GM23338 (cell line): ENCODE measurements around the gene GOSR2. TPM values are rescaled to one million over a fixed set of nuclear protein-coding genes. Genes with fewer than 3 reads are reported as not detected.

ENCODE experiments used
- ATAC-seq: fragments of 200-7000 bp; cut with Tn5 transposase; 3 replicates; pipeline ENCODE4 v1.9.1; 2020
- DNase-seq: peaks from one replicate; pipeline ENCODE4 v3.0.0-alpha.2; 2015; ENCODE audit warnings: low spot score
- H2AFZ ChIP-seq: fragments of 200-600 bp; sonication (generic); 2 replicates; pipeline ENCODE4 v1.8.0; 2016; ENCODE audit warnings: antibody characterized with exemption, mild to moderate bottlenecking, moderate library complexity
- H3F3A ChIP-seq: fragments of 200-600 bp; sonication (generic); replicated peaks from 2 replicates; pipeline ENCODE4 v1.8.0; 2017; ENCODE audit warnings: antibody characterized with exemption, mixed run types, low read depth
- H3K27ac ChIP-seq: fragments of 200-600 bp; sonication (generic); 2 replicates; pipeline ENCODE4 v1.6.1; 2016; ENCODE audit warnings: low read depth
- H3K27me3 ChIP-seq: fragments of 200-600 bp; sonication (generic); 2 replicates; pipeline ENCODE4 v1.8.0; 2016; ENCODE audit warnings: mild to moderate bottlenecking, mixed run types, moderate library complexity; ENCODE audit not compliant: insufficient read depth
- H3K36me3 ChIP-seq: fragments of 200-600 bp; sonication (generic); 2 replicates; pipeline ENCODE4 v1.8.0; 2016; ENCODE audit warnings: mild to moderate bottlenecking; ENCODE audit not compliant: insufficient read depth
- H3K4me1 ChIP-seq: fragments of 200-600 bp; sonication (generic); 2 replicates; pipeline ENCODE4 v1.8.0; 2016; ENCODE audit warnings: mild to moderate bottlenecking, moderate library complexity; ENCODE audit not compliant: insufficient read depth
- H3K4me2 ChIP-seq: fragments of 200-600 bp; sonication (generic); 2 replicates; pipeline ENCODE4 v1.7.1; 2017; ENCODE audit warnings: mixed run types
- H3K4me3 ChIP-seq: fragments of 200-600 bp; sonication (generic); 2 replicates; pipeline ENCODE4 v1.6.1; 2016; ENCODE audit warnings: mixed run types
- H3K79me2 ChIP-seq: fragments of 200-600 bp; sonication (generic); replicated peaks from 2 replicates; pipeline ENCODE4 v1.8.0; 2017; ENCODE audit warnings: mild to moderate bottlenecking; ENCODE audit not compliant: insufficient read depth
- H3K9me2 ChIP-seq: fragments of 200-600 bp; sonication (generic); 2 replicates; pipeline ENCODE4 v1.8.0; 2017; ENCODE audit not compliant: insufficient read depth
- H4K20me1 ChIP-seq: fragments of 200-600 bp; sonication (generic); replicated peaks from 2 replicates; pipeline ENCODE4 v1.8.0; 2017; ENCODE audit warnings: mild to moderate bottlenecking; ENCODE audit not compliant: insufficient read depth
- H3K27ac Mint-ChIP-seq: 2 replicates; pipeline ENCODE4 v1.8.0; 2020; ENCODE audit warnings: inconsistent platforms, mild to moderate bottlenecking, moderate library complexity, mixed read lengths
- H3K27me3 Mint-ChIP-seq: 3 replicates; pipeline ENCODE4 v1.8.0; 2022; ENCODE audit warnings: low read depth, mild to moderate bottlenecking, moderate library complexity, mixed read lengths, inconsistent platforms; ENCODE audit not compliant: insufficient read depth, poor library complexity
- H3K36me3 Mint-ChIP-seq: 3 replicates; pipeline ENCODE4 v1.8.0; 2021; ENCODE audit warnings: low read depth, mild to moderate bottlenecking, inconsistent platforms, moderate library complexity, mixed read lengths
- H3K4me1 Mint-ChIP-seq: 3 replicates; pipeline ENCODE4 v1.8.0; 2020; ENCODE audit warnings: mild to moderate bottlenecking, inconsistent platforms, mixed read lengths
- H3K4me3 Mint-ChIP-seq: 3 replicates; pipeline ENCODE4 v1.8.0; 2021; ENCODE audit warnings: moderate library complexity, mild to moderate bottlenecking, inconsistent platforms, mixed read lengths
- H3K9me3 Mint-ChIP-seq: 3 replicates; pipeline ENCODE4 v1.8.0; 2020; ENCODE audit warnings: moderate library complexity, mild to moderate bottlenecking, inconsistent platforms, mixed read lengths
- CREB1 ChIP-seq: fragments of 250-450 bp; sonication (Bioruptor Pico); IDR thresholded peaks from 2 replicates; pipeline ENCODE4 v1.5.0; 2020; ENCODE audit warnings: low read depth, mild to moderate bottlenecking, moderate library complexity
- ETS1 ChIP-seq: IDR thresholded peaks from 2 replicates; pipeline ENCODE4 v1.6.1; 2016; ENCODE audit warnings: antibody characterized with exemption
- EZH2 ChIP-seq: fragments of 200-600 bp; sonication (generic); IDR thresholded peaks from one replicate; pipeline ENCODE4 v1.8.0; 2017; ENCODE audit warnings: antibody characterized with exemption, mild to moderate bottlenecking, low read depth; ENCODE audit not compliant: unreplicated experiment
- EZH2phosphoT487 ChIP-seq: fragments of 200-600 bp; sonication (generic); IDR thresholded peaks from one replicate; pipeline ENCODE4 v1.8.1; 2018; ENCODE audit warnings: antibody characterized with exemption; ENCODE audit not compliant: unreplicated experiment
- JUNB ChIP-seq: IDR thresholded peaks from one replicate; pipeline ENCODE4 v1.6.1; 2016; ENCODE audit warnings: antibody characterized with exemption; ENCODE audit not compliant: unreplicated experiment
- NANOG ChIP-seq: IDR thresholded peaks from 2 replicates; pipeline ENCODE4 v1.6.1; 2016; ENCODE audit warnings: antibody characterized with exemption, borderline replicate concordance
- POLR2AphosphoS5 ChIP-seq: IDR thresholded peaks from 2 replicates; pipeline ENCODE4 v1.6.1; 2016; ENCODE audit warnings: antibody characterized with exemption, low read depth
- STAT1 ChIP-seq: IDR thresholded peaks from one replicate; pipeline ENCODE4 v1.6.1; 2016; ENCODE audit warnings: antibody characterized with exemption; ENCODE audit not compliant: unreplicated experiment
- ZNF114 ChIP-seq: fragments of 250-450 bp; sonication (Bioruptor Pico); IDR thresholded peaks from 2 replicates; pipeline ENCODE4 v1.5.0; 2020; ENCODE audit warnings: mild to moderate bottlenecking, moderate library complexity
- ZNF331 ChIP-seq: fragments of 250-450 bp; sonication (Bioruptor Pico); IDR thresholded peaks from 2 replicates; pipeline ENCODE4 v1.5.0; 2020; ENCODE audit warnings: low read depth, mild to moderate bottlenecking, moderate library complexity
- polyA plus RNA-seq: library from polyadenylated mRNA; unstranded; fragments of >200 nt; fragmentation: Nextera tagmentation; extraction: Ambion mirVana; gene quantifications from 2 replicates; pipeline ENCODE4 v1.2.1, GENCODE V29; 2016
- total RNA-seq: library from RNA; depleted of rRNA; stranded (reverse); fragments of >200 nt; shearing (Covaris generic); gene quantifications from 2 replicates; pipeline ENCODE4 v1.2.3, GENCODE V29; 2014
- TF ChIP-seq, protein P1 (sequence below): IDR thresholded peaks from one replicate; pipeline ENCODE4 v1.6.1; 2018; ENCODE audit warnings: antibody characterized with exemption; ENCODE audit not compliant: unreplicated experiment
- TF ChIP-seq, protein P2 (sequence below): fragments of 250-450 bp; sonication (Bioruptor Pico); IDR thresholded peaks from 2 replicates; pipeline ENCODE4 v1.5.0; 2020; ENCODE audit warnings: mild to moderate bottlenecking, moderate library complexity
- TF ChIP-seq, protein P3 (sequence below), 2 experiments: fragments of 200-600 bp in 1 of 2; sonication (generic) in 1 of 2; conservative IDR thresholded peaks; 2 replicates each; pipeline versions ENCODE4 v1.5.1 to v1.6.1; 2016 to 2017; ENCODE audit warnings: antibody characterized with exemption in 2 of 2, low read depth in 2 of 2, mild to moderate bottlenecking in 2 of 2, moderate library complexity in 1 of 2

The GOSR2 gene
- total and polyA plus RNA-seq, 2 experiments from 2014 or later, result 33.2 to 36.2 TPM

GRCh38 chr17:46962374-46962790 lies 39.4 kb downstream of the GOSR2 start:
- H3K27ac ChIP-seq, result no peak overlapping the region
- H3K79me2 ChIP-seq, result no peaks in the 10 kb centered on the region
- TF ChIP-seq EZH2phosphoT487 (no peak), POLR2AphosphoS5 (no peak), ETS1 (no peak), NANOG (no peak), CREB1 (CRISPR knock-in tag) (no peak), JUNB (no peak), ZNF114 (CRISPR knock-in tag) (no peak), ZNF331 (CRISPR knock-in tag) (no peak), STAT1 (no peak), EZH2 (no peak)
- TF ChIP-seq, protein P1, sequence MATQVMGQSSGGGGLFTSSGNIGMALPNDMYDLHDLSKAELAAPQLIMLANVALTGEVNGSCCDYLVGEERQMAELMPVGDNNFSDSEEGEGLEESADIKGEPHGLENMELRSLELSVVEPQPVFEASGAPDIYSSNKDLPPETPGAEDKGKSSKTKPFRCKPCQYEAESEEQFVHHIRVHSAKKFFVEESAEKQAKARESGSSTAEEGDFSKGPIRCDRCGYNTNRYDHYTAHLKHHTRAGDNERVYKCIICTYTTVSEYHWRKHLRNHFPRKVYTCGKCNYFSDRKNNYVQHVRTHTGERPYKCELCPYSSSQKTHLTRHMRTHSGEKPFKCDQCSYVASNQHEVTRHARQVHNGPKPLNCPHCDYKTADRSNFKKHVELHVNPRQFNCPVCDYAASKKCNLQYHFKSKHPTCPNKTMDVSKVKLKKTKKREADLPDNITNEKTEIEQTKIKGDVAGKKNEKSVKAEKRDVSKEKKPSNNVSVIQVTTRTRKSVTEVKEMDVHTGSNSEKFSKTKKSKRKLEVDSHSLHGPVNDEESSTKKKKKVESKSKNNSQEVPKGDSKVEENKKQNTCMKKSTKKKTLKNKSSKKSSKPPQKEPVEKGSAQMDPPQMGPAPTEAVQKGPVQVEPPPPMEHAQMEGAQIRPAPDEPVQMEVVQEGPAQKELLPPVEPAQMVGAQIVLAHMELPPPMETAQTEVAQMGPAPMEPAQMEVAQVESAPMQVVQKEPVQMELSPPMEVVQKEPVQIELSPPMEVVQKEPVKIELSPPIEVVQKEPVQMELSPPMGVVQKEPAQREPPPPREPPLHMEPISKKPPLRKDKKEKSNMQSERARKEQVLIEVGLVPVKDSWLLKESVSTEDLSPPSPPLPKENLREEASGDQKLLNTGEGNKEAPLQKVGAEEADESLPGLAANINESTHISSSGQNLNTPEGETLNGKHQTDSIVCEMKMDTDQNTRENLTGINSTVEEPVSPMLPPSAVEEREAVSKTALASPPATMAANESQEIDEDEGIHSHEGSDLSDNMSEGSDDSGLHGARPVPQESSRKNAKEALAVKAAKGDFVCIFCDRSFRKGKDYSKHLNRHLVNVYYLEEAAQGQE, result no peak
- TF ChIP-seq, protein P2, sequence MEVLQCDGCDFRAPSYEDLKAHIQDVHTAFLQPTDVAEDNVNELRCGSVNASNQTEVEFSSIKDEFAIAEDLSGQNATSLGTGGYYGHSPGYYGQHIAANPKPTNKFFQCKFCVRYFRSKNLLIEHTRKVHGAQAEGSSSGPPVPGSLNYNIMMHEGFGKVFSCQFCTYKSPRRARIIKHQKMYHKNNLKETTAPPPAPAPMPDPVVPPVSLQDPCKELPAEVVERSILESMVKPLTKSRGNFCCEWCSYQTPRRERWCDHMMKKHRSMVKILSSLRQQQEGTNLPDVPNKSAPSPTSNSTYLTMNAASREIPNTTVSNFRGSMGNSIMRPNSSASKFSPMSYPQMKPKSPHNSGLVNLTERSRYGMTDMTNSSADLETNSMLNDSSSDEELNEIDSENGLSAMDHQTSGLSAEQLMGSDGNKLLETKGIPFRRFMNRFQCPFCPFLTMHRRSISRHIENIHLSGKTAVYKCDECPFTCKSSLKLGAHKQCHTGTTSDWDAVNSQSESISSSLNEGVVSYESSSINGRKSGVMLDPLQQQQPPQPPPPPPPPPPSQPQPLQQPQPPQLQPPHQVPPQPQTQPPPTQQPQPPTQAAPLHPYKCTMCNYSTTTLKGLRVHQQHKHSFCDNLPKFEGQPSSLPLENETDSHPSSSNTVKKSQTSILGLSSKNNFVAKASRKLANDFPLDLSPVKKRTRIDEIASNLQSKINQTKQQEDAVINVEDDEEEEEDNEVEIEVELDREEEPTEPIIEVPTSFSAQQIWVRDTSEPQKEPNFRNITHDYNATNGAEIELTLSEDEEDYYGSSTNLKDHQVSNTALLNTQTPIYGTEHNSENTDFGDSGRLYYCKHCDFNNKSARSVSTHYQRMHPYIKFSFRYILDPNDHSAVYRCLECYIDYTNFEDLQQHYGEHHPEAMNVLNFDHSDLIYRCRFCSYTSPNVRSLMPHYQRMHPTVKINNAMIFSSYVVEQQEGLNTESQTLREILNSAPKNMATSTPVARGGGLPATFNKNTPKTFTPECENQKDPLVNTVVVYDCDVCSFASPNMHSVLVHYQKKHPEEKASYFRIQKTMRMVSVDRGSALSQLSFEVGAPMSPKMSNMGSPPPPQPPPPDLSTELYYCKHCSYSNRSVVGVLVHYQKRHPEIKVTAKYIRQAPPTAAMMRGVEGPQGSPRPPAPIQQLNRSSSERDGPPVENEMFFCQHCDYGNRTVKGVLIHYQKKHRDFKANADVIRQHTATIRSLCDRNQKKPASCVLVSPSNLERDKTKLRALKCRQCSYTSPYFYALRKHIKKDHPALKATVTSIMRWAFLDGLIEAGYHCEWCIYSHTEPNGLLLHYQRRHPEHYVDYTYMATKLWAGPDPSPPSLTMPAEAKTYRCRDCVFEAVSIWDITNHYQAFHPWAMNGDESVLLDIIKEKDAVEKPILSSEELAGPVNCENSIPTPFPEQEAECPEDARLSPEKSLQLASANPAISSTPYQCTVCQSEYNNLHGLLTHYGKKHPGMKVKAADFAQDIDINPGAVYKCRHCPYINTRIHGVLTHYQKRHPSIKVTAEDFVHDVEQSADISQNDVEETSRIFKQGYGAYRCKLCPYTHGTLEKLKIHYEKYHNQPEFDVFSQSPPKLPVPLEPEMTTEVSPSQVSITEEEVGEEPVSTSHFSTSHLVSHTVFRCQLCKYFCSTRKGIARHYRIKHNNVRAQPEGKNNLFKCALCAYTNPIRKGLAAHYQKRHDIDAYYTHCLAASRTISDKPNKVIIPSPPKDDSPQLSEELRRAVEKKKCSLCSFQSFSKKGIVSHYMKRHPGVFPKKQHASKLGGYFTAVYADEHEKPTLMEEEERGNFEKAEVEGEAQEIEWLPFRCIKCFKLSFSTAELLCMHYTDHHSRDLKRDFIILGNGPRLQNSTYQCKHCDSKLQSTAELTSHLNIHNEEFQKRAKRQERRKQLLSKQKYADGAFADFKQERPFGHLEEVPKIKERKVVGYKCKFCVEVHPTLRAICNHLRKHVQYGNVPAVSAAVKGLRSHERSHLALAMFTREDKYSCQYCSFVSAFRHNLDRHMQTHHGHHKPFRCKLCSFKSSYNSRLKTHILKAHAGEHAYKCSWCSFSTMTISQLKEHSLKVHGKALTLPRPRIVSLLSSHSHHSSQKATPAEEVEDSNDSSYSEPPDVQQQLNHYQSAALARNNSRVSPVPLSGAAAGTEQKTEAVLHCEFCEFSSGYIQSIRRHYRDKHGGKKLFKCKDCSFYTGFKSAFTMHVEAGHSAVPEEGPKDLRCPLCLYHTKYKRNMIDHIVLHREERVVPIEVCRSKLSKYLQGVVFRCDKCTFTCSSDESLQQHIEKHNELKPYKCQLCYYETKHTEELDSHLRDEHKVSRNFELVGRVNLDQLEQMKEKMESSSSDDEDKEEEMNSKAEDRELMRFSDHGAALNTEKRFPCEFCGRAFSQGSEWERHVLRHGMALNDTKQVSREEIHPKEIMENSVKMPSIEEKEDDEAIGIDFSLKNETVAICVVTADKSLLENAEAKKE (CRISPR knock-in tag), result no peak
- TF ChIP-seq, protein P3, sequence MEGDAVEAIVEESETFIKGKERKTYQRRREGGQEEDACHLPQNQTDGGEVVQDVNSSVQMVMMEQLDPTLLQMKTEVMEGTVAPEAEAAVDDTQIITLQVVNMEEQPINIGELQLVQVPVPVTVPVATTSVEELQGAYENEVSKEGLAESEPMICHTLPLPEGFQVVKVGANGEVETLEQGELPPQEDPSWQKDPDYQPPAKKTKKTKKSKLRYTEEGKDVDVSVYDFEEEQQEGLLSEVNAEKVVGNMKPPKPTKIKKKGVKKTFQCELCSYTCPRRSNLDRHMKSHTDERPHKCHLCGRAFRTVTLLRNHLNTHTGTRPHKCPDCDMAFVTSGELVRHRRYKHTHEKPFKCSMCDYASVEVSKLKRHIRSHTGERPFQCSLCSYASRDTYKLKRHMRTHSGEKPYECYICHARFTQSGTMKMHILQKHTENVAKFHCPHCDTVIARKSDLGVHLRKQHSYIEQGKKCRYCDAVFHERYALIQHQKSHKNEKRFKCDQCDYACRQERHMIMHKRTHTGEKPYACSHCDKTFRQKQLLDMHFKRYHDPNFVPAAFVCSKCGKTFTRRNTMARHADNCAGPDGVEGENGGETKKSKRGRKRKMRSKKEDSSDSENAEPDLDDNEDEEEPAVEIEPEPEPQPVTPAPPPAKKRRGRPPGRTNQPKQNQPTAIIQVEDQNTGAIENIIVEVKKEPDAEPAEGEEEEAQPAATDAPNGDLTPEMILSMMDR (conservative IDR thresholded peaks at IDR 0.05; ENCODE audit: low read depth in 2 of 2), result no peak
- H3K4me1 ChIP-seq, result no peaks in the 10 kb centered on the region
- H3K4me1 Mint-ChIP-seq, result no peaks in the 10 kb centered on the region; the same call in 2 of the 3 replicates
- DNase-seq (no peak), ATAC-seq (no peak)
- H3K4me2 ChIP-seq, result no peak overlapping the region
- no peak overlapping the region for H3K27ac Mint-ChIP-seq
- H2AFZ ChIP-seq, result no peak overlapping the region
- H3K9me3 Mint-ChIP-seq, result peaks cover 6% of the 10 kb centered on the region; the same call in 2 of the 3 replicates
- no peaks in the 10 kb centered on the region; the same call in 1 of the 2 replicates for H3K9me2 ChIP-seq
- H3K4me3 ChIP-seq, result no peak overlapping the region
- H3K36me3 Mint-ChIP-seq, result peaks cover 7% of the 10 kb centered on the region; the same call in 1 of the 3 replicates
- H3K36me3 ChIP-seq, result no peaks in the 10 kb centered on the region
- H3K27me3 ChIP-seq, result no peaks in the 10 kb centered on the region
- H4K20me1 ChIP-seq, result no peaks in the 10 kb centered on the region; the same call in 1 of the 2 replicates
- no peak overlapping the region for H3K4me3 Mint-ChIP-seq
- peaks cover 8% of the 10 kb centered on the region for H3K27me3 Mint-ChIP-seq
- H3F3A ChIP-seq, result no peaks in the 10 kb centered on the region
